ENCODE results near the gene GATAD2B.

GATAD2B gene

DNA sequence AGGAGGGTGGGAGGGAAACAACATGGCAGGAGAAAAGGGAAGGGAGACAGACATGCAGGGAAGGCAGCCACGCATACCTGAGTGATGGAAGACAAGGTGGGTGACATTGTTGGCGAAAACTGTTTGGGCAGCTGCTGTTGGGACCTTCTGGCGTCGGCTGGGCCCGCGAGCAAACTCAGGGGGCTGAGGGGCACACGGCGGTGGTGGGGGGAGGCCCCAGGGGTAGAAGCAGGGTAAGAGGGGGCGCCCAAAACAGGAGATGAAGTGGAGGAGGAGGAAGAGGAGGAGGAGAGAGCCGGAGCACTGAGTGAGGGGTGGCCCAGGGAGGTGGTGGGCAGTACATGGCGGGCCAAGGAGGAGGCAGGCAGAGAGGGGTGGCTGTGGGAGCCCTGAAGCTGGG lies 28.4 kb upstream of the GATAD2B start:
- DNase-seq = no peak

DNA sequence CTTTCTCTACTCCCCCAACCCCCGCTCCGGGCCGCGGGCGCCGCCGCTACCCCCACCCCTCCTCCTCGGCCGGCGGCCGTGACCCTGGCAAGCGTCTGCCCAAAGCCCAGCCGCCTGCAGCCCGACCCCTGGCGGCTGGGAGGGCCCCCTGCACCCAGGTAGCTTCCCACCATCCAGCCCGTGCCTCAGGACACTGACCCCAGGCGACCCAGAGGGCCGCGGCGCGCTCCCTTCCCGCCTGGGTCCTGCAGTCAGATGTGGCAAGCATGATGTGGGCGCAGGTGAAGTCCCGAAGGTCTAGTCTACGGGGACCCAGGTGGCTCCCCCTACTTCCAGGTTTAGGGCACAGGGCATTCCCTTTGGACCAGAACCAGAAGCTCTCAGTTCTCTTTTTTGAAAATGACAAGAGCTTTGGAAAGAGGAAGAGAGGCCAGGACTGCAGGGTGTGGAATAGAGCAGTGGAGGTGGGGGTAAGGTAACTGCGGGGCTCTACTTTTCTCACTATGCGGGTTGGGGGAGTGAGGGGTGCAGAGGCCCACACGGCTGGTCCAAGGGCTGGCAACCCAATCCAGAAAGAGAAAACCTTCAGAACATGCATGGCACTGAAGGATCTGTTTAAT lies 24.0 kb upstream of the GATAD2B start, which contains the start of gene DENND4B:
TSS of gene DENND4B (minus strand) at position 97 of the 620 bp plus-strand sequence. CDS start 2,344 bp downstream, outside the sequence.
- peak; percentile 76 for DNase-seq

DNA sequence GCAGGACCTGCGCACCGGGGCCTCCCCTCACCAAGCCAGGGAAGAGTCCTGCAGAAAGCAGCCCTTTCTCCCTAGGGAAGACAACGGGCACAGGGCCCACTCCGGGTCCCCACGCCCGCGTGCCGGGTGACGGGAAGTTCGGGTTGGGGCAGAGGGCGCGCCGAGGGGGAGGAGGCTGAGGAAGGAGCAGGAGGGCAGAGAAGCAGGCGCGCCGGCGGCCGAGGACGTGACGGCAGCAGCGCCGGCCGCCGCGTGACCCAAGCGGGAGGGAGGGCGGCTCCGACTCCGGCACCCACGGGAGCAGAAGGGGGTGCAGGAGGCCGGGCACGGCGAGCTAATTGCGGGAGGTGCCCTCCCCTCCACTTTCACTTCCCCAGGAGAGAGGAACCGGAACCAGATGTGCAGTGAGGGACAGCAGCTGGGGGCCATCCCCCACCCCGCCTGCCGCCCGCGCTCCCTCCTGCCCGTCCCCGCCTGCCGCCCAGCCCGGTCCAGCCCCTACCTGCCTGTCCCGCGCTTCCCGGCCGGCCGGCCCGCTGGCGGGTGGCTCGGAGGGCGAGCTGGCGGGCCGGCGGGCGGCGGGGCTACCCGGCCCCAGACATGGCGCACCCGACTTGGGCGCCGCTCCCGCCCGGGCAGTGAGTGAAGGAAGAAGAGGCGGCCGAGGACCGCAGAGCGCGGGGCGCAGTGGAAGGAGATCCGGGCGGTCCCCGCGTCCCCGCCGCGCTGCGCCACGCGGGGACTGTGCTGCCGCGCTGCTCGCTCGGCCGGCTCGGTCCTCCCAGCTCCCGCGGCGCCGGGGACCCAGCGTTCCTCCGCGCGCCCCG lies 23.2 kb upstream of the GATAD2B start:
- peak; percentile 70 for DNase-seq

DNA sequence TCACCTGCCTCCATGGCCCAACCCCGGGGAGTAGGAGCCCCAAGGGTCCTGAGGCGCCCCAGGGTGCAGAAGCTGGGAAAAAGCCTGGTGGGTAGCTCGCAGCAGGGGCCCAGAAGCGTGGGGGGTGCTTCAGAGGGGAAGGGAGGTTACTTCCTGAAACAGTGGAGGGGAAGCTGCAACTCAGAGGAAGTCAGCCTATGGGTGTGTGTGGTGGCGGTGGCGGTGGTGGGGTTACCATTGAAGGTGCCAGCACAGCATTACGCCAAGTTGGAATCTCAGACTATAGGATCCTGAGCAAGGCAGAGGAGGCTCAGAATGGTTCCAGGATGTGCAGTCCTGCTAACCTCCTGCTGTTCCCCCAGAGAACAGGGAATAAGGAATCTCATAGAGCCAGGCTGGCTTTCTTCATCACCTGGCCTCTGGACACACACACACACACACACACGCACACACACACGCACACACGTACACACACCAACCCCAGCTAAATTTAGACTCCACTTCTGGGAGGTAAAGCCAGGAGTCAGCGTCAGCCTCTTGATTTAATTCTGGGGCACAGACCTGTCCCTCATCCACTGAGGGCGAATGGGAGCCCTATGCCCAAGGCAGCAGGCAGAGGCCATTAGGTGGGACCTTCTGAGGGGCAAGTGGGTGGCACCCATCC lies 22.5 kb upstream of the GATAD2B start:
- peak; percentile 66 for DNase-seq

DNA sequence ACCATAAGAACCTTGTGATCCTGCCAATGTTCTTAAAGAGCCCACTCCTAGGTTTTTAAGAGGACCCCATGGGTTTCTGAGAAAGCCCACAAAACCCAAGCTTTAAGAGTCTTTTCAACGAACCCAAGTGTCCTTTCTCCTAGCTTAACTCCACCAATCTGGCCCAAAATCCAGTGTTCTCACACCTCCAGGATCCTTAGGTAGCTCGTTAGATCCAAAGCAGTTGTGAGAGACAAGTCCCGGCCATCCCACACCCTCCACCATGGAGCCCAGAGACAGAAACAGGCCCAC lies 22.0 kb upstream of the GATAD2B start:
- no peak for DNase-seq

DNA sequence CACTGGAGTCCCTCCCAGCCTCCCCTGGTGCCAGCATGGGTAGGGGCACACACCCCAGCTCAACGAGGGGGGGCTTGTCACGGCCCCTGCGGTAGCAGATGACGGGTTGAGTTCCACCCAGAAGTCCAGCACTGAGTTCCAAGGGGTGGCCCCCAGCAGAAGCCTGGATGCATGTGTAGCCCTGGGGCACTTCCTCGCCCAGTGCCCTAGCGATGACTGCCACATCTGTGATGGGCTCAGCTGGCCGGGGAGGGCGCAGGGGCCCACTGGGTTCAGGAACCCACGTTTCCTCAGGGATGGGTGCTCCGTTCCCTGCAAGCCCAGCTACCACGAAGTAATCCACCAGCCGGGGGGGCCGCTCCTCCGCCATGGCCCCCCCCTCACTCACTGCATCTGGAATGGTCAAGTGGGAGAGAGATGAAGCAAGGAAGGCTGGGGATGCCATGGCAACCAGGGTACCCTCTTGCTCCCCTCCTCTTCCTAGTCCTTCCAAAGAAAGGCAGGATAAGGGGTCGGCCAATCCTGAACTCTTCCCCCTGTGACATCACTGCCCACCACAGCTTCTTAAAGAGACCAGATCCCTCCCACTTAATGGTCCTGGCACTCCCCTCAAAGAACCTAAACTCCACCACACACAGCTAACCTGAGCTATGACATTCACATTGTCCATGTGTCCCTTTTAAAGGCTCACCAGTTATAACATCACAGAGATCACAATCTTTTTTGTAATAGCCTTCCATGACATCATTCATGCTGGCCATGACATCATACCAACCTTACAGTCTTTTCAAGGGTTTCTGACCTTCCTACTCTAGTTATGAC lies 21.4 kb upstream of the GATAD2B start:
- DNase-seq = no peak

DNA sequence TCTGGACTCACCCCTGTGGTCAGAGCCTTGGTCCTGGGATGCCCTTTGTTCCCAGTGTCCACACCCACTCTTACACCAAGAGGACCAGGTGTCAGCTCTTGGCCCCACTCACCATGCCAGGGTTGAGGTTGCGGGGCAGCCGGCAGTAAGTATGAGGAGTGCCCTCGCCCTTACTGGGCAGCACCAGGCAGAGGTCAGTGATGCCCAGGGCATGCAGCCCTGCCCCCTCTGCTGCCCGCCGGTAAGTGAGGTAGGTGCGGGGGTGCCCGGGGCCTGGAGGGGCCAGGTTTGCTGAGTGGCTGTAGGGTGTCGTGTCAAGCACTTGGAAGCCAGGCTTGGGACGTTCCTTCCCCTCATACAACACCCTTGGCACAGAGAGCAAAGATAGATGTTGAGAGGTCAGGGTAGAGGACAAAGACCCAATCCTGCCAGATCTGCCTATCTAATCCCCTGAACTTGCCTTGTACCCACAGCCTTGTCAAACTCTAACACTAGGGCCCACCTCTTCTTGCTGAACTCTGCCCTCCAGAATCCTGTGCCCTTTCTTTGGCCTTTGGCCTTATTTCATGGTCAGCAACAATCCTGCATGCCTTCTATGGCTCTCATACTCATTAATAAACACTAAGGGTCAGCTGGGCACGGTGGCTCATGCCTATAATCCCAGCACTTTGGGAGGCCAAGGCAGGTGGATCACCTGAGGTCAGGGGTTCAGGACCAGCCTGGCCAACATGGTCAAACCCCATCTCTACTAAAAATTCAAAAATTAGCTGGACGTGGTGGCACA lies 20.2 kb upstream of the GATAD2B start:
- DNase-seq = no peak

DNA sequence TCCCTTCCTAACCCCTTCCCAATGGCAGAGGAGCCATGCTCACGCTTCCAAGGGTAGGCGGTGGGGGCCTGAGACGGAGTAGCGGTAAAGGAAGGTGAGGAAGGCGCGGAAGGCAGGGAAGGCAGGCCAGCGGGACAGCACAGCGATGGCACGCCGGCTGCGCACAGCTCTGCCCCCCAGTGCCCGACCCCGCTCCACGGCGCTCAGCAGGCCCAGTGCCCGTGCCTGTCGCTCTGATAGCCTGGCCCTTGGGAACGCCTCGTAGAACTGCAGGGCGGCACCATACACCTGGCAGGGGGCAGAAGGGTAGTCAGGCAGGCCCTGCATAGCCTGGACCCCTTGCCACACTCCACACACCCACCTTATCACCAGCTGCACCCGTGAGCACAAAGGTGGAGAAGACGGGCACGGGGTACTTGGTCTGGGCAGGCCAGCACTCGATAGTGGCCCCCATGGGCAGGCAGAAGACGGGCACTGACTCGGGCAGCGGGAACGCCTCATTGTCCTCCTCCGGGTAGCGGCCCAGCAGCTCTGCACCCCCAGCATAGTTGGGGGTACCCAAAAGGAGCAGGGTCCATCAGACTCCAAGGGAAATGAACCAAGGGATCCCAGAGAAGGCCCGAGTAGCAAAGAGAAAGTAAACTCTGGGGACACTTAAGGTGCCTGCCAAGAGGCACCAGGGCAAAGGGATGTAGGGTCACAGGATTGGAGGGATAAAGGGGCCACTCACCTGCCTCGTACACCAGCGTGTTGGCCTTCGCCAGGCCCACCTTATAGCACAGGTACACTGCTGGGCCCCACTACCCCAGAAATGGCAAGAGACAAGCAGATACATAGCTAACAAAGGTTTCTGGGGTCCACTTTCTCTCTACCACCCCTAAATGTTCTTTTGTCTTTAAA lies 19.3 kb upstream of the GATAD2B start:
- DNase-seq = no peak

DNA sequence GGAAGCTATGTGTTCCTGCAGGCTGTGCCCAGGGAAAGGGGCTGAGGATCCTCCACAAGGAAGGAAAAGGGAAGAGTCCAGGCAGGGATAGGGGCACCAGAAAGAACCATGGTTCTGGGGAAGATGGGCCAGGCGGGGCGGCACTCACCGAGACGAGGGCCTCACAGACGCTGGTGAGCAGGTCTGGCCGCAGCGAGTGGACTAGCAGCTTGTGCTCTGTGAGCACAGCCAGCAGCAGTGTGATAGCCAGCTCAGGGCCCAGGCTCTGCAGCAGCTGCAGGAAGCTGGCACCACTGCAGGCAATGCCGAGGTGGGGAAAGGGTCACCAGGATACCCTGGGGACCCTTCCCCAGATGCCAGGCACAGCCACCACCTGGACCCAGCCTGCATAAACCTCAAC lies 18.0 kb upstream of the GATAD2B start:
- DNase-seq = no peak

DNA sequence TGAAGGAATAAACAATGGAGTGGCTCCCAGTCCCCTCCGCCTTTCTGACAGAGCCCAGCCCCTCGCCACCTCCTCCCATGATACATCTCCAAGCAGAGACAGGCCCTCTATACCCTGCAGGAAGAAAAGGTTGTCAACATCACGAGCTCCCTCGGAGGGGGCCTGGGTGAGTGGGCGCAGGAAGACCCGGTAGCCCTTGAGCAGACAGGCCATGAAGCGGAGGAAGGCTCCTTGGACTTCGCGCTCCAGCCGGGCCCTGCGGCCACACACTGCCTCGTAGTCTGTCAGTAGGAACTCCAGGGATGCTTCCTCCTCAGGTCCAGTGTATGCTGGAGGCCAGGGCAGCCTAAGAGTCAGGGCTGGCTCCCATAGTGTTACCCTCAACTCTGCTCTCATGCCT lies 16.7 kb upstream of the GATAD2B start:
- DNase-seq = no peak

DNA sequence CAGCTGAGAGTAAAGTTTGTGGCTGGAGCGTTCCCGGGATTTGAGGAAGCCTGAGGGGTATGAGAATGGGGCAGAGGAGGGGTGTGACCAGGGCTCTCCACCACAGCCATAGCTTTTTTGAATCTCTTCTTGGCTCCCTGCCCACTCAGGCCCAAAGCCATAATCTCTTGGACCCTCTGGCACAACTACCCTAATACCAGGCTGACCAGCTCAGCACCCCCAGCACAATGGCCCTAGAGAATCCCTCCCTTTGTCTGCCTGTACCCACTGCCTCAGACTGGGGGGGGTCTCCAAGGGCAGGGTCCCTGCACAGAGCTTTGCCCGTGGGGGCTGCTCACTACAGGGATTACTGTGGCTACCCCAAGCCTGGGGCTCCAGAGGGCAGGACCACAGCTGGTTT lies 16.2 kb upstream of the GATAD2B start:
- DNase-seq = no peak

DNA sequence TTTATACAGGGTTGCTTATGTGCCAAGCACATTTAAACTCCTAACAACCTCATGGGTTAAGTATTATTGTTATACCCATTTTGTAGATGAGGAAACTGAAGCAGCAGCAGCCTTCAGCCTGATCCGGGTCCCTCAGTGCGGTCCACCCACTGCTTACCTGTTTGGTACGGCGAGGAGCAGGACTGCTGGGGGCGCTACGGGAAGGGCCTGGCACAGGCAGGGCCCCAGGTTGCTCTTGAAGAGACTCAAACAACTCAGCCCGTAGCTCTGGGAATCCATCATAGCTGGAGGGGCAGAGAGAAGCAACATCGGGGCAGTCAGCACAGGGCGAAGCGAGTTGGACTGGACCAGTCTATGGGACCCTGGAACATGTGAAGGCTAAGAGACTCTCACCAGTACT lies 14.6 kb upstream of the GATAD2B start:
- no peak for DNase-seq

DNA sequence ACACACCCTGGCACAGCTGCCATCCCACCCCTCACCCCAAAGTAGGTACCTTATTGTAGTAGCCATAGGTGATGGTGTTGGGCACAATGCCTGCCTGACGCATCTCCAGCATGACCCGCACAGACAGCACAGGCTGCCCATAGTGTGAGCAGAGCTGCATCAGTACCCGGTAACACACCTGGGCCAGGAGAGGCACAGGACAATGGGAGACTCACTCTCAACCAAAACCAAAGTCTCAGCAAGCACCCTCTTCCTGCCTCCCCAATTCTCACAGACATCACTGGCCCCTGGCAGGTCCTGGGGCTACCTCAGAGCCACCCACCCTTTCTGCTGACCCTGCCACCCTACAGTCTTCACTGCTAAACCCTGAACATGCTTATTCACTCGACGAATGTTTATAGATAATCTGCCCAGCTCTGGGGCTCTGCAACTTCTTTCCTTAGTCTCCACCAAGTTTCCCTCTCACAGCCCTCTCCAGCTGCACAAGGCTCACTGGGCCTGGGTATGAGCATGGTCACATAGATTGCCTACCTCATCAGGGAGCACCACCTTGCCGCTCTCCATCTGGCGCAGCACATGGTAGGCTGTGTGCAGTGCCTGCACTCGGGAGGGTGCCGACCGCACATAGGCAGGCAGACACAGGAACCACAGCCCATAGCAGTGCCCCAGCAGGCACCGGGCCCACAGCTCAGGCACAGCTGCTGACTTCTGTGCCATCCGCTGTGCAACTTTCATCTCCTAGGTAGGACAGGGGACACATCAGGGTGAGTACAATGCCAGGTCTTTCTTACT lies 13.4 kb upstream of the GATAD2B start:
- DNase-seq = no peak

DNA sequence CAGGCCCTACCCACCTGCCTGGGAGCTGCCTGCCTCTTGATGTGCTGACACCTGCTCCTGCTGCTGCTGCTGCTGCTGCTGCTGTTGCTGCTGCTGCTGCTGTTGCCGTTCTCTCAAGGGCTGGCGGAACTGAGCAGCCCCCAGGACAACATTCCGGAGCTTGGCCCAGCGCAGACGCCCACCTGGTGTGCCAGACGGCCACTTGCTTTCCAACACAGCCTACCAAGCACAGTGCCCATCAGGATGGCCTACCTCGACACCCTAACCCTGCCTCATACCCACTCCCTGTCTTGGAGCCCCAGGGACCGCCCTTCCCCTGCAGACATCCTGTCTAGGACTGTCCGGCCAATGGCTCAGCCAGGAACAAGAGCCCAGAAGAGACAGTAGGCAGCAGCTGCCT lies 12.0 kb upstream of the GATAD2B start:
- no peak for DNase-seq

DNA sequence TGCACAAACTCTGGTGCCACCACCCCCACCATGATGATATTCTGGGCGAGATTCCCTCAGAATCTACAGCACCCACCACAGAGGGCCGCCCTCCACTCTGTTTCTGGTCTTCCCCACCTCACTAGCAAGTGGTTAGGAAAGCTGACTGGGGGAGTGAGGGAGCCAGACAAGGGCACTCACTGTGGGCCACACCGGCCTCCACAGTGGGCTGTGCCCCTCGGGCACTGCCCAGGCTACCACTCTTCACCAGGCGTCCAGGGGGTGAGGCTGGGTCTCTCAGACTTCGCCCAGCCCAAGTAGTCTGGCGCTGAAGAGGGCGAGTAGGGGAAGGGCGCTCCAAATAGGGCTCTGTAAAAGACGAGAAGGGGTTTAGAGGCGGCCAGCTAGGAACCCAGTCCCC lies 11.2 kb upstream of the GATAD2B start:
- DNase-seq = no peak

DNA sequence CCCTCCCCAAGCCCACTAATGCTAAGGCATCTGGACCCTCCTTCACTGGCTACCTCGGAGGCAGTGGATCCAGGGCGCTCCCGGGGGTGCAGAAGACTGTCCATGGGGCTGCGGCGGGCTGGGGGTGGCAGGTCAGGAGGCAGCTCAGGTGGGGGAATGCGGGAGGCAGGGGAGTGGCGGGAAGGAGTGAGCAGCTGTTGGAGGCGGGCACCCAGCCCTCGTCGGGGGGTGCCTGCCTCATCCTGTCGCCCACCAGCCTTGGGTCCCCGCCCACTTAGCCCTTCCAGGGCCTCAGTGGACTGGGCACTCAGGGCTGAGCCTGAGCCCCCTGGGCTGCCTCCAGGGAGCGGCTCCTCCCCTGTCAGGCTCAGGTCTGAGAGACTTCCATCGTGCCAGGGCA lies 10.7 kb upstream of the GATAD2B start:
- DNase-seq = no peak

DNA sequence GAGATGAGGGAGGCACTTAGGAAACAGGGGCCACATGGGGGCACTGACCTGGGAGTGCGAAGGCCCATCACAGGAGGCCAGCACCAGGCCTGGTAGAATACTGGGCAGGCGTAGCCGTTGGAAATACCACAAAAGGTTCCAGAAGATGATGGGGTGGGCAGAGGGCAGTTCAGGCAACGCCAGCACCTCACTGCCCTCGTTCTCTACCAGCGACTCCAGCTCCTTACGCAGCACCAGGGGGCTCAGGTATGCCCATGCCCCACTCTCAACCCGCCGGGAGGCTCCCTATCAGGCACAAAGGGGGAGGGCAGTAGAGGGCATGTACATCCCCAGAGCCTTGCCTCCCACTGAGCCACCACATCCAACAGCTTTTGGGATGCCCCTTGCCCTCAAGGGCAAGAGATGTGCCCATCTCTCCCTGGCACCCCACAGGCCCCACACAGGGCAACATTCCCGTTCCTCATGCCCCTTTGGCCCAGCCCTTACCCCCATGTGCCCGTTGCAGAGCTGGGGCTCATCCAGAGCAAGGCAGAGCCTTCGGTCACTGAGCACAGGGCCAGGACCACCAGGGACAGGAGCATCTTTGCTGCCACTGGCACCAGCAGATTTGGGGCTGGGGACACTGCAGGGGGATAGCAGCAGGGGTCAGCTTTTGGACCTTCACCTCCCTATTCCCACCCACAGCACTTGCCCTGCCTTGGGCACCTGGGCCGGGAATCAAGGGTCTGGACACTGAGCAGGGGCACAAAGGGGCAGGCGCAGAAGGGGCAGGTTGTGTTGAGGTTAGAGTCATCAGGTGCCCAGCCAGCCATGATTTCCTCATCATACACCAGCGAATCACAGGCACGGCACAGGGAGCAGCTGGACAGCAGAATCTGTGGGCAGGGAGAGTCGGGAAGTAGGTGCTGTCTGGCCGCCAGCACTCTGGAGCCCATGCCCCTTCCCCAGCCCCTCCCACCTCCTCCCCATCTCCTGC lies 9.7 kb upstream of the GATAD2B start:
- DNase-seq = no peak

DNA sequence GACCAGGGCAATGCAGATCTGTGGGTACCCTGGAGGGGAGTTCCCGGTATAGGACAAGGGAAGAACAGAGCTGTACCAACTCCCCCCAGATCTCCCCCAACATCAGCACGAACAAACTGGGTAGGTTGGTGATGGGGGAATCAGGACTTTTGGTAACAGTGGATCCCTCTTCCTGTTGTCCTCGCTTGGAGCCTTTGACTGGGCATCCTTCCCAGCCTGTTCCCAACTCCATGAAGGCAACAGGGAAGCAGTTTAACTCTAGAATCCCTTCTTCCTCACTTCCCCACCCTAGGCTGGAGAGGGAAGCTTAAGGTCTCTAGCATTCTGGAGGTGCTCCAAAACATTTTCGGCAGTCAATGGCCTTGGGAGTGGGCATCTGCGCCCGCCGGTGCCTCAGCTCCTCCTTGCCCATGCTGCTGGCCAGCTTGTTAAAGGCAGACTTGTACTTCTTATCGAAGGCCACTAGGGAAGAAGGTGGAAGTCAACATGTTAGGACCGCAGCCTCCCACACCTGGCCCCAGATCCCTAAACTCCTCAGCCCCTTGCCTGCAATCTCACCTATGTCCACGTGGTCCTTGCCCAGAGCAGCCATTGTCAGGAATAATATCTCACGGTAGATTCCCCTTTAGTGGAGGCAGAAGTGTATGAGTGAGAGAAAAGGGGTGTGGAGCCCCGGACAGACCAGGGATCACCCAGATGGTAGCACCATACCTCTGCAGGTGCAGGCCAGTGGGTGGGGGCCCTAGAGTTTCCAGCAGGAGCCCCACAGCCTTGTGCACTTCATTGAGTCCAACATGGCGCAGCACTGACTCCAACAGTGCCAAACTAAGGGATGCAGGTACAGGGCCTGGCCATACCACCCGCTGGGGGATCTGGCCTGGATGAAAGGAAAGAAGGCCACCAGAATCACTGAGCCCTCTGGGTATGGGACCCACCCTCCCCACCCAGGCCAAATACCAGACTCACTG lies 7.5 kb upstream of the GATAD2B start:
- DNase-seq = no peak
